ENCODE data around the gene RBM6. TPM values are rescaled to one million over a fixed set of nuclear protein-coding genes. Genes with fewer than 3 reads are reported as not detected.

Gene RBM6
- total RNA-seq, 1 experiment from 2014 or later: 58.0 TPM

DNA sequence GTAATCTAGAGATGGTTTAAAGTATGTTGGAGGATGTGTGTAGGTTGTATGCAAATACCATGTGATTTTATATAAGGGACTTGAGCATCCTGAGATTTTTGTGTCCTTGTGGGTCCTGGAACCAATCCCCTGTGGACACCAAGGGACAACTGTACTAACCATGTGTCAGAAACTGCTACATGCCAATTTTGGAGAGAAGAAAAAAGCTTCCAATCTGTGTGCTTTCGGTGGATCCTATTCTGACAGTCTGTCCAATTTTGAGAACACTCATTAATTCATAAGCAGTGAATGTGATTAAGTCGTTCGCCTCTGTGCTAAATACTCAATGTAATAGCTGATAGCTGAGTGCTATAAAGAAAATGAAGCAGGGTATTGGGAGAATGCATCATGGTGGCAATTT is 61.6 kb downstream of the RBM6 start:
- ChIA-PET CTCF (interaction anchor here (0.6 kb wide), 1 partner anchor 51 kb away, joined by 3 read pairs; no protein-coding TSS in a partner anchor), POLR2A (no interaction called here)
- Mint-ChIP-seq H3K27ac (ENCODE audit: low read depth, unreplicated experiment) (no peak overlapping the region), H3K36me3 (ENCODE audit: insufficient read depth, unreplicated experiment) (peaks cover 57% of the 10 kb centered on the region), H3K9me3 (ENCODE audit: unreplicated experiment) (no peaks in the 10 kb centered on the region), H3K27me3 (ENCODE audit: insufficient read depth, unreplicated experiment) (no peaks in the 10 kb centered on the region), H3K4me3 (ENCODE audit: unreplicated experiment) (no peak overlapping the region), H3K4me1 (ENCODE audit: insufficient read depth, unreplicated experiment) (no peaks in the 10 kb centered on the region)
- no TSS peak for BruUV-seq (replicated peaks)
- no peak for DNase-seq (ENCODE audit: unreplicated experiment)
- TF ChIP-seq, protein P1, sequence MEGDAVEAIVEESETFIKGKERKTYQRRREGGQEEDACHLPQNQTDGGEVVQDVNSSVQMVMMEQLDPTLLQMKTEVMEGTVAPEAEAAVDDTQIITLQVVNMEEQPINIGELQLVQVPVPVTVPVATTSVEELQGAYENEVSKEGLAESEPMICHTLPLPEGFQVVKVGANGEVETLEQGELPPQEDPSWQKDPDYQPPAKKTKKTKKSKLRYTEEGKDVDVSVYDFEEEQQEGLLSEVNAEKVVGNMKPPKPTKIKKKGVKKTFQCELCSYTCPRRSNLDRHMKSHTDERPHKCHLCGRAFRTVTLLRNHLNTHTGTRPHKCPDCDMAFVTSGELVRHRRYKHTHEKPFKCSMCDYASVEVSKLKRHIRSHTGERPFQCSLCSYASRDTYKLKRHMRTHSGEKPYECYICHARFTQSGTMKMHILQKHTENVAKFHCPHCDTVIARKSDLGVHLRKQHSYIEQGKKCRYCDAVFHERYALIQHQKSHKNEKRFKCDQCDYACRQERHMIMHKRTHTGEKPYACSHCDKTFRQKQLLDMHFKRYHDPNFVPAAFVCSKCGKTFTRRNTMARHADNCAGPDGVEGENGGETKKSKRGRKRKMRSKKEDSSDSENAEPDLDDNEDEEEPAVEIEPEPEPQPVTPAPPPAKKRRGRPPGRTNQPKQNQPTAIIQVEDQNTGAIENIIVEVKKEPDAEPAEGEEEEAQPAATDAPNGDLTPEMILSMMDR (IDR thresholded peaks at IDR 0.05; ENCODE audit: unreplicated experiment): no peak
- intact Hi-C loops (cut with micrococcal nuclease): no loop called here

DNA sequence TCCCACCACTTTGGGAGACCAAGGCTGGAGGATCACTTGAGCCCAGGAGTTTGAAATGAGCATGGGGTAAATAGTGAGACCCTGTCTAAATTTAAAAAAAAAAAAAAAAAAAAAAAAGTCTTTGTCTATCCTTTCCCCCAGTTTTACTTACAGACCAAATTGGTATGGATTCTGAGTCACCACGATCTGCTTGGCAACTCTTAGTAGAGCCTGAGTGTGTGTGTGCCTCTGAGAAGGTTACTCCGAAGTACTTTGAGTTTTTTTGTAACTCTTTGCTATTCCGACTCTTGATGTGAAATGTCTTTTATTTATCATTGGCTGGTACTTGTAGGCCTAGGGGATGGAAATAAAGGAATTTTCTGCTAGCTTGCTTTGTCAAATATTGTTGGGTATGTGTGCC is 63.3 kb downstream of the RBM6 start:
- Mint-ChIP-seq H3K36me3 (ENCODE audit: insufficient read depth, unreplicated experiment) (peaks cover 68% of the 10 kb centered on the region), H3K4me1 (ENCODE audit: insufficient read depth, unreplicated experiment) (no peaks in the 10 kb centered on the region), H3K27me3 (ENCODE audit: insufficient read depth, unreplicated experiment) (no peaks in the 10 kb centered on the region), H3K9me3 (ENCODE audit: unreplicated experiment) (no peaks in the 10 kb centered on the region), H3K4me3 (ENCODE audit: unreplicated experiment) (no peak overlapping the region), H3K27ac (ENCODE audit: low read depth, unreplicated experiment) (no peak overlapping the region)
- no TSS peak for BruUV-seq (replicated peaks)
- POLR2A ChIA-PET: no interaction called here
- CTCF ChIA-PET: interaction anchor here (0.6 to 0.7 kb wide), 3 partner anchors 16 to 321 kb away, joined by 4 read pairs; no protein-coding TSS in a partner anchor
- TF ChIP-seq, protein P1 (IDR thresholded peaks at IDR 0.05; ENCODE audit: unreplicated experiment): no peak
- DNase-seq (ENCODE audit: unreplicated experiment): no peak
- intact Hi-C loops (cut with micrococcal nuclease): no loop called here

DNA sequence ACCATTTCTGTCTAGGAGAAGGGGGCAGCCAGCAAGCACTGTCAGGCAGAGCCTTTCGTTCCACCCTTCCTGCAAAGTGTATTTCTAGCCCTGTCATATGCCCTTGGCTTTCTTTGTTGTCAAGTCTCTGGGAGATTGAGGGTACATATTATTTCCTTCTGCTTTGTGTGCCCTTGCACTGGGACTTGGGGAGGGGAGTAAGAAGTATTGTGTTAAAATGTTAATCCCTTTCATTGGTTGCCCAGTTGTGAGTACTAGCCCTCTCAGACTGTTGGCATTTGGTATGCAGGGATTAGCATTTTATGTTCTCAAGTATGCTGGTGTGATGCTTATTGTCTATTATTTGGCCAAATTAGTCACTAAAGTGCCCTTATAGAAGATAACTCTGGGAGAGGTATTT is 63.9 kb downstream of the RBM6 start:
- BruUV-seq (replicated peaks): no TSS peak
- TF ChIP-seq, protein P1 (IDR thresholded peaks at IDR 0.05; ENCODE audit: unreplicated experiment): no peak
- H3K4me3 Mint-ChIP-seq (ENCODE audit: unreplicated experiment): no peak overlapping the region
- POLR2A ChIA-PET: no interaction called here
- intact Hi-C loops (cut with micrococcal nuclease): no loop called here
- no peaks in the 10 kb centered on the region for H3K27me3 Mint-ChIP-seq (ENCODE audit: insufficient read depth, unreplicated experiment)
- H3K27ac Mint-ChIP-seq (ENCODE audit: low read depth, unreplicated experiment): no peak overlapping the region
- H3K36me3 Mint-ChIP-seq (ENCODE audit: insufficient read depth, unreplicated experiment): peaks cover 68% of the 10 kb centered on the region
- CTCF ChIA-PET: interaction anchor here (0.6 kb wide), 1 partner anchor 17 kb away, joined by 4 read pairs; no protein-coding TSS in a partner anchor
- H3K9me3 Mint-ChIP-seq (ENCODE audit: unreplicated experiment): no peaks in the 10 kb centered on the region
- no peak for DNase-seq (ENCODE audit: unreplicated experiment)
- H3K4me1 Mint-ChIP-seq (ENCODE audit: insufficient read depth, unreplicated experiment): no peaks in the 10 kb centered on the region

DNA sequence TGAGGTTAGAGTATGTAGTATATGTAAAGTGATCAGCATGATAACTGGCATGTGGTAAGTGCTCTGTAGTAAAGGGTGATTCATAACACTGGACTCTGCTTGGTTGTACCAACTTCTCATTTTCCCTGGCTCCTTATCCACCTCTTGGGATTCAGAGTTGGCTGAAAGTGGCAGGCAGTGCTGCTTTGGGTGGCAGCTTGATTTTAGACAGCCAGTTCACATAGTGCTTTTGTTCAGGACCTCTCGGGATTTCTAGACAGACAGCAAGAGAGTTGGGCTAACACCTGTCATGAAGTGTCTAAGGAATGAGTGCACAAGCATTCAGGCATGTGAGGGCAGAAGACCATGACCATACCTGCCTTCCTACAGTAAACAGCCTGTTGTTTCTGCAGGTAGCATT is 69.0 kb downstream of the RBM6 start:
- BruUV-seq (replicated peaks): no TSS peak
- Mint-ChIP-seq H3K9me3 (ENCODE audit: unreplicated experiment) (no peaks in the 10 kb centered on the region), H3K4me3 (ENCODE audit: unreplicated experiment) (no peak overlapping the region), H3K27ac (ENCODE audit: low read depth, unreplicated experiment) (no peak overlapping the region), H3K27me3 (ENCODE audit: insufficient read depth, unreplicated experiment) (no peaks in the 10 kb centered on the region), H3K36me3 (ENCODE audit: insufficient read depth, unreplicated experiment) (peaks cover 68% of the 10 kb centered on the region), H3K4me1 (ENCODE audit: insufficient read depth, unreplicated experiment) (no peaks in the 10 kb centered on the region)
- ChIA-PET POLR2A (no interaction called here), CTCF (no interaction called here)
- intact Hi-C loops (cut with micrococcal nuclease): no loop called here
- TF ChIP-seq, protein P1 (IDR thresholded peaks at IDR 0.05; ENCODE audit: unreplicated experiment): no peak
- DNase-seq (ENCODE audit: unreplicated experiment): peak; percentile 21
